ENCODE results near the gene ZNF384.

- TF ChIP-seq MAX (IDR thresholded peaks at IDR 0.05): no peak
- no peak for TF ChIP-seq REST (IDR thresholded peaks at IDR 0.05; ENCODE audit: low read depth)
- no peak for TF ChIP-seq YY1 (IDR thresholded peaks at IDR 0.05; ENCODE audit: low read depth)
- no peak for TF ChIP-seq RAD21 (IDR thresholded peaks at IDR 0.05; ENCODE audit: low read depth)
- TF ChIP-seq FOXM1 (IDR thresholded peaks at IDR 0.05; ENCODE audit: borderline replicate concordance, low read depth): no peak
- no peak for TF ChIP-seq TAF1 (IDR thresholded peaks at IDR 0.05; ENCODE audit: low read depth)
- TF ChIP-seq TEAD4 (IDR thresholded peaks at IDR 0.05): no peak
- TF ChIP-seq CREB1 (IDR thresholded peaks at IDR 0.05; ENCODE audit: low read depth): no peak
- no peak for TF ChIP-seq CEBPB (IDR thresholded peaks at IDR 0.05)
These were observed 7.8 kb upstream of the ZNF384 start for GRCh38 chr12:6696690-6697583.

Data from Ishikawa (cell line).